Measurements from ENCODE around the gene PBX3. TPM values are rescaled to one million over a fixed set of nuclear protein-coding genes. Genes with fewer than 3 reads are reported as not detected.

PBX3 gene
- 38.1 and 44.4 TPM in 2 replicates for total RNA-seq (2014; rRNA removed)
- polyA plus RNA-seq (2012): 22.1 TPM

GRCh38 chr9:125747053-125747764 lies at the start of gene PBX3:
Gene PBX3 (plus strand): TSS chr9:125747373.
- DNase-seq (ENCODE audit: low read depth): peak; percentile 46

- no peak for DNase-seq (ENCODE audit: low read depth)
Observed at GRCh38 chr9:125699870-125700269, 47.3 kb upstream of the PBX3 start.

DNA sequence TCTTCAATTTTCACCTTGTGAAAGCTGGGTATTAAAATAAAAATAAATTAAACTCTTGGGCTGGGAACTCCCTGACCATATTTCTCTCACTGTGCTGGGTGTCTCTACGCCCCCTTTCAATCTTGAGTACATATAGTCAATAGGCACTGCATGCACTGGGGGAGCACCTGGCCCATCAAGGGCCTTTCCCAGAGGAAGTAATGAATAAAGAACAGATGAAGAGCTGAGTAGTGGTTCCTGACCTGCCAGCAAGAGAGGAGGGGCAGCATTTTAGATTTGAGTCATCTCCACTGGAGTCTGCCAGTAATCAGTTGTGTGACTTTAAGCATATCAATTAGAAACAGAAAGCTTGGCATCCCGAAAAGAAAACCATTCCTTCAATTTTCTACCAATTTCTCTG lies 46.4 kb upstream of the PBX3 start:
- peak; percentile 65 for DNase-seq (ENCODE audit: low read depth)

- peak; percentile 90 for DNase-seq (ENCODE audit: low read depth)
Observed at GRCh38 chr9:125701351-125701750, 45.8 kb upstream of the PBX3 start.

DNA sequence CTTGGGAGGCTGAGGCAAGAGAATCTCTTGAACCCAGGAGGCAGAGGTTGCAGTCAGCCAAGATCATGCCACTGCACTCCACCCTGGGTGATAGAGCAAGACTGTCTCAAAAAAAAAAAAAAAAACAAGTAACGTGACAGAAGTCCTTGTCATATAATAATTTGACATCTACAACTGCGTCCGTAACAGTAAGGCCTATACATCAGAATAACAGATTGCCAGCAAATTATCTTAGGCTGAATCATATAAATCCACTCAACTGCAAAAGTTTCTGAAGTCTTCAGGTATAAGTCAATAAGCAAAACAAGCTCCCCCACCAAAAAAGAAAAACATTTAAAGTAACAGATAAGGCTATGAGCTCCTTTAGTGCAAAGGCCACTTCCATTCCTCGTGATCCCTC lies 43.5 kb upstream of the PBX3 start:
- no peak for DNase-seq (ENCODE audit: low read depth)

DNA sequence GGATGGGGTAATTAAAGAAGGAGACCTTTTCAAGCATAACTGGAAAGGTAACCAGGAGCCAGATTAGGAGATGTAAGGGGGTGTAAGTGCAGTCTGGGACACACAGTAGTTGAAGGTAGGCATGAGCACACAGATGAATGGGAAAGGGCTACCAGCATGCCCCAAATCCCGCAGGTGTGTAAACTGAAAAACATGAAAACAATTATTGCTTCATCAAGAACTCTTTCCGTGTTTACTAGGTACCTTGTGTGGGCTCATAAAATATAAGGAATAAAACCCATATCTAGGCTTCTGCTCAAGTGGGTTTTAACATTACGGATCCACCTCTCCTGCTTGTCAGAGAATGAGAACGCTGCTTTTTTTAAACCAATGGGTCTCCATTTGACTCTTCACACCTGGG lies 41.3 kb upstream of the PBX3 start:
- DNase-seq (ENCODE audit: low read depth): no peak

DNA sequence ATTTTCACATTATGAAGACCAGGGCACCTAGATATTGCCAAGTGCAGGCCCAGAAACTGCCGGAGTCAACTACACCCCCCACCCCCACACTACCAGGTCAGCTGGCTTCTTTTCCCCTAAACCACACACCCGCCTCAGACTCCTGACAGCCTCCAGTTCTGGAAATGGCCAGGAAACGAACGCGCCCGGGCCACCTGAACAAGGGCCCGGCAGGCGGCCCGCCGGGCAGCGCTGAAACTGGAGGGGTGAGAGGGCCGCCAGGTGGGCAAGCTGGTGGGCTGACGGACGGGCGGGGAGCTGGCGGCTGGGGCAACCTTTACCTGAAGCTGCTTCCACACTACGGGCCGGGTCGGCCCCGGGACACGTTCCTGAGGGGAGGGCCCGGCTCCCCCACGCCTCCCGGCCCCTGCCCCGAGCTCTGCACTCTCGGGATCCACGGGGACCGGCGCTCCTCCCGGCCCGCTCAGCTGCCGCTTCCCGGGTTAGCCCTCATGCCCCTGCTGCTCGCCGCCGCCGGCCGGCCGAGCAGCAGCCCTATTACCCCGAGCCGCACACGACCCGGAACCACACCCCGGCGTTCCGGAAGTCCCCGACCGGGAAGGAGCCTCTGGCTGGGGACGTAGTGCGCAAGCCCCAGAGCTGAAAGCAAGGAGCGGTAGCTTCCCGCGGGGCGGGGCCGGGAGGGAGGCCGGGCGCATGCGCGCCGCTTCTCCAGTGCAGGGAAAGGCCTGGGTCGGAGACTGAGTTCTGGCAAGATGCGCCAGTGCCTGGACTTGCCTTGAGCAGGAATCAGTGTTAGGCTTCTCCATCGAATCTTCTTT lies 40.3 kb upstream of the PBX3 start, which contains the start of gene MAPKAP1:
MAPKAP1 (minus strand) TSS at position 558 of the 821 bp plus-strand sequence. CDS start 34,634 bp downstream, outside the sequence.
- peak; percentile 93 for DNase-seq (ENCODE audit: low read depth)

GRCh38 chr9:125707472-125707804 lies 39.7 kb upstream of the PBX3 start:
- DNase-seq (ENCODE audit: low read depth): no peak

- no peak for DNase-seq (ENCODE audit: low read depth)
Observed at GRCh38 chr9:125726456-125727132, 20.6 kb upstream of the PBX3 start.

- DNase-seq (ENCODE audit: low read depth): no peak
Observed at GRCh38 chr9:125730168-125730567, 17.0 kb upstream of the PBX3 start.

DNA sequence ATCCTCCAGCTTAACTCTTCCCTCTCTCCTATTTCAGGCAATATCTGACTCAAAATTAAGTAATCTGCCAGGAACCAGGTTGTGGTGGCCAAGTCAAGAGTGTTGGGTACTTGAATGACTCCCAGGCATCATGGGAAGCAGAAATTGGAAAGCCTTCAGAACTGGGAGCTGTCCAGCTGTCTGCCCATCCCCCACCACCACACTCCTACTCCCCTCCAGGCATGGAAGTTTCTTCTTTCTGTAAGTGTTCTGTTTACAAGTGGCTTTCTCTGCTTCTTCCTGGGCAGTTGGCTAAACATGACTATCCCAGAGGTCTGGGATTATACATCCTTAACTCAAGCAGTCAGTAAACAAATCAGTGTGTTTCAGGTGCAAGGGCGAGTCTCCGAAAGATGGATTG lies 14.6 kb upstream of the PBX3 start:
- no peak for DNase-seq (ENCODE audit: low read depth)

GRCh38 chr9:125739436-125739835 lies 7.7 kb upstream of the PBX3 start:
- no peak for DNase-seq (ENCODE audit: low read depth)

DNA sequence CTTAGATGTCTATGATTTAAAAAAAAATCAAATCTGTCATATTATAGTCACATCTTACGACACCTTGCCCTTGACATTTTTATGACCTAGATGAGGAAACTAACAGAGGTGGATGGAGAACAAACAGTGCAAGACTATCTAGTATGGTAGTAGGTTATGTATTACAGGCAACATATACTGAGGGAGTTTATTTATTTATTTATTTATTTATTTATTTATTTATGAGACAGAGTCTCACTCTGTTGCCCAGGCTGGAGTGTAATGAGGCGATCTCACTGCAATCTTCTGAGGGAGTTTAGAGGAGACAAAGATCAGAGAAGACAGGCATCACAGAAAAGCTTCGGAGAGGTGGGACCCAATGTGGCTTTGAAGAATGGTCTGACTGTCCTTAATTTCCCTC lies 4.5 kb upstream of the PBX3 start:
- DNase-seq (ENCODE audit: low read depth): no peak

DNA sequence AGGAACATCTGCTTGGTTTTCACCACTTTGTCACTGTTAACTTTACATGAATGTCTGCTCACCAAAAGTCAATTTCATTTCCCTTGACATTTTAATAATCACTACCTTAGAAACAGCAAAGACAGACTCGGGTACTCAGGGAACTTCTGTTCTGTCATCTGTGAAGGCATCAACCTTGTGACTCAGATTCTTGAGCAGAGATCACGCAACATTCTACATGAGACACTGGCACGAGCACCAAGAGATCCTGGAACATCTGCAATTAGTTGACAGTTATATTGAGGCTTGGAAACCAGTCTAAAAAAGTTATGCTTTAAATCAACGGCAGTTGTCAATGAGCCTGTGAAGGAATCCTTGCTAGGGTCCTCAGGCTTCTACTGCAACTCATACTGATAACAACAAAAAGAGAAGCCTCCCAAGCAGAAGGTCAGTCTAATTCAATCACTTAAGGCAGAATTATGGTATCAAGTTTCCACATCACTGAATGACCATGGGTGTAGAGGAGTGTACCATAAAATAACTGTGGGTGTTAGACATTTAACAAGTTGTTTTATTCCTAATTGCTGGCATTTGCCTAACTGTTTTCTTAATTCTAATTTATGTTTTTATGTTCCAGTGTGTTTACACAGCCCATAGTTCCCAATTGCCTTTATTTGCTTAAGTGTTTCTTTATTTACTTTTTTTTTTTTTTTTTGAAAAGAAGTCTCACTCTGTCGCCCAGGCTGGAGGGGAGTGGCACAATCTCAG lies 3.3 kb upstream of the PBX3 start:
- DNase-seq (ENCODE audit: low read depth): peak; percentile 76

- peak; percentile 89 for DNase-seq (ENCODE audit: low read depth)
Observed at GRCh38 chr9:125744616-125745015, 2.6 kb upstream of the PBX3 start.

- peak; percentile 66 for DNase-seq (ENCODE audit: low read depth)
Observed at GRCh38 chr9:125745018-125745417, 2.2 kb upstream of the PBX3 start.

DNA sequence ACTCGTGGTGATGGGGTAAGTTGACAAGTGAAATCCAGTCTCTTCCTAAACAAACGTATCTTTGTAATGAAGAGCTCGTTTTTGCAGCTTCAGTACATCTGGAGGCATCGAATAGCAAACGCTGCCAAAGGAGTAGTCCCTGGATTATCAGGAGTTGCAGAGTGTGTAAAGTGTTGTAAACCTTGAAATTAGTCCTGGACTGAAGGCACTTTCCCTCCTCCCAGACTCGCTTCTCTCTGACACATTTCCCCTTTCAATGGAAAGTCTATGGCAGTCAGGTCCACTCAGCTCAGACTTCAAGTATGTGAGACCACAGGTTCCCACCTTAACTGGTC lies 1.5 kb upstream of the PBX3 start:
- no peak for DNase-seq (ENCODE audit: low read depth)

DNA sequence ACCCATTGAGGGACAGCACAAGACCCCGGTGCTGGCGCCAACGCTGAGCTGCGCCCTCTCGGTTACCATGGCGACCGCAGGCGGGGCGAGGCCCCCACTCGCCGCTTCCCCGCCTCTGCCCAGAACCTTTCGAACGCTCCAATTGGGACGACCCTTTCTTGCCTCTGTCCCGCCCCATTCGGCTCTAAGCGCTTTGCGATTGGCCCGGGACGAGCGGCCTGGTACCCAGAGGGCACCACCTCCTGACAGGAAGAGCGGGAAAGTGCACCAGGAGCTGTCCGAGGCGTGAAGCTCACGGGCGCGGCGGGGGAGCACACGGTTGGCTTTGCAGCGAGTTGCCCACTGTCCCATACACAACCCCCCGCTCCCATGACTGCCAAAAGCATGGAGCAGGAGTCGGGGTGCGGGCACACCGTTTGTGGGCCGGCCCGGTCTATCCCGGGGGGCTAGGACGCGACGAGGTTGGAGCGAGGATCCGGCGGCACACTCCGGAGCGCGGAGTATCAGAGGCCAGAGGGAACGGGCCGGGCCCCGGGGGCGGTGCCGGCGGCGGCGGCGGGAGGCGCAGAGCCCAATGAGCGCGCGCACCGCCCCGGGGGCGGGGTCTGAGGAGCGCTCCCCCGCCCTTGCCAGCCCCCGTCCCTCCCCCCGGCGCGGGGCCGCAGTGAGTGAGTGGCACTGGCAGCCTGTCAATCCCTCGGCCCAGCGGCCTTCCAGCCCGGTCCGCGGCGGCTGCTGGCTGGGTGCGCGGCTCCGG lies 978 bp upstream of the PBX3 start:
- DNase-seq (ENCODE audit: low read depth): peak; percentile 98

DNA sequence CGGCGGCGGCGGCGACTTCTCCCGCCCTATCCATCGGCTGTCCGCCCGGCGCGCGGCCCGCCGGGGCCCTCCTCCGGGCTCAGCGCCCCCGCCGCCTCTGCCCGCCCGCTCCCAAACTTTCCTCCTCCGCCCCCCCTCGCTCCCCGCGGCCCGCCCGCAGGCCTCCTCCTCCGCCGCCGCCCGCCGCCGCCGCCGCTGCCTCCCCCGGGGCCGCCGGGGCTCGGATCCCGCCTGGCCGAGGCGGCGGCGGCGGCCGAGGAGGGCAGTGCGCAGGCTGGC lies 460 bp upstream of the PBX3 start:
- no peak for DNase-seq (ENCODE audit: low read depth)

GRCh38 chr9:125747765-125748445 lies 732 bp downstream of the PBX3 start:
- no peak for DNase-seq (ENCODE audit: low read depth)
